Hindlimb muscle (tissue), 1 donor: ENCODE data around the gene SLC6A3. TPM values are rescaled to one million over a fixed set of nuclear protein-coding genes. Genes with fewer than 3 reads are reported as not detected.

Source experiments
- DNase-seq: peaks from one replicate; pipeline ENCODE4 v3.0.0-alpha.2; 2013
- polyA plus RNA-seq: library from polyadenylated mRNA; unstranded; fragments of 120-200 nt; gene quantifications from one replicate; pipeline ENCODE4 v1.2.1, GENCODE V29; 2013; ENCODE audit not compliant: insufficient read length

The SLC6A3 gene
- polyA plus RNA-seq, 1 donor, result not detected

DNA sequence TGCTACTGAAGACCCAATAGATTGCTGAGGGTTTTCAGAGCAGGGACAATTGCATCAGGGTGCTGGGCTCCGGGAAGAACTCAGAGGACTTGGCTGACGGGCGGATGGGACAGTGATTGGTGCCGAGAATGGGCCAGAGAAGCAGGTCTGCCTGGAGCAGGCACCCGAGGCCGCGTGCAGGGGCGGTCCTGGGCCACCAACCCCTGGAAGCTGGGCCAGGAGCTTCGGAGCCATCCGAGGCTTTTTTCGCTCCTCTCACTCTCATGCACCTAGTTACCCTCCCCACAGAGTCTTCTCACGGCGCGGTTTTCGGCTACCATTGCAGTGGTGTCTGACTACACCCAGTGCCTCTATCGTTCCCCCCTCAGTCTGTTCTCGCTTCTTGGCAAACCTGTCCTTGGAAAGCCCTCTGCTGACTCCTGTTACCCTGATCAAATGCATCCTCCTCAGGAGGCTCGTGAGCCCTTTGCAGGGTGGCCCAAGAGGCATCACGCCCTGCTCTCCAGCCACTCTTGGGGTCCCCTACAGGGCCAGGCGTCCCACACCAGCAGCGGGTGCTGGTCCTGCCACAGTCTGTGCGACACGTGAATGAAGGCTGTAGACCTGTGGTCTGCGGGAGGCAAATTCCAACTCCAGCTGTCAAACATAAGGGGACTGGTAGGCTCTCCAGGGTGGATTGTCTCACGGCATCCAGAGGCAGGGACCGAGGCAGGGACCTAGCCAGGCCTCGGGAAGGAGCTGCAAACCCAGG is 99.2 kb downstream of the SLC6A3 start:
- no peak for DNase-seq

DNA sequence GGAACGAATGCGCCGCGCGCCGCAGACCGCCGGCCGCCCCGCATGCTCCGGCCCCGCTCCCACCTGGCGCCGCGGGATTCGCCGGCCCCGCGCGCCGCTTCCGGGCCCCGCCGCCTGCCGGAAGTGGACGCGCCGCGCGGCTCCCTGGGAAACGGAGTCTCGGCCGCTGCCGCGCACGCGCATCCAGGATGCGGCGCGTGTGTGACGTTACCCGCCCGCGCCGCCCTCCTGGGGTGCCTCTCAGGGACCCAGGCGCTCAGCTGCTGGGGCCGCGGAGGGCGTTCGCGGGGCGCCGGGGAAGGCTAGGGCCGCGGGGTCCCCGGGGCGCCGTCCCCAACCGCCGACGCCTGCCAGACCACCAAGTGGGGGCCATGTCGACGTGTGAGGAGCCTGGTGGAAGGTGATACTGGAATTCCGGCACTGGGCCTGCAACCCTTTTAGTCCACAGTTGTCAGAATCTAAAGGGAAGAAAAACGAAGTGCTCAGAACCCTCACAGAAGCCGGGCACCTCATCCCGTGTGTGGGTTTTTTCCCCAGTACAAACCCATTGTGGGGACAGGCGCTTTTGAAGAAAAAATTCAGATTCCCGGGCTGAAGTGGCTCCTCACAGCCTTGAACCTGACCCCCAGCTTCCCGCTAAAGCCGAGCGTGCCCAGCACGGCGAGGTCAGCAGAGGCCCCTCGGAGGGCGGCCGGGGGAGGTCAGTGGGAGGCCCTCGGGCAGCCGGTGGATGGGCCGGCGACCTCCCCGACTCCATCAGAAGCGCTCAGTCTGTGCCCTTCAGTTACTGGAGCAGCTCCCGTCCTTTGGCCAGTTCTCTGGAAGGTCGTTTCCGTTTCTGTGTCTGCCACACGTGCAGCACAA is 100.0 kb downstream of the SLC6A3 start, which contains the start of gene CLPTM1L:
CLPTM1L (minus strand) TSS at position 125 of the 864 bp plus-strand sequence. CDS start 258 bp downstream, outside the sequence.
- DNase-seq, result peak; percentile 94

DNA sequence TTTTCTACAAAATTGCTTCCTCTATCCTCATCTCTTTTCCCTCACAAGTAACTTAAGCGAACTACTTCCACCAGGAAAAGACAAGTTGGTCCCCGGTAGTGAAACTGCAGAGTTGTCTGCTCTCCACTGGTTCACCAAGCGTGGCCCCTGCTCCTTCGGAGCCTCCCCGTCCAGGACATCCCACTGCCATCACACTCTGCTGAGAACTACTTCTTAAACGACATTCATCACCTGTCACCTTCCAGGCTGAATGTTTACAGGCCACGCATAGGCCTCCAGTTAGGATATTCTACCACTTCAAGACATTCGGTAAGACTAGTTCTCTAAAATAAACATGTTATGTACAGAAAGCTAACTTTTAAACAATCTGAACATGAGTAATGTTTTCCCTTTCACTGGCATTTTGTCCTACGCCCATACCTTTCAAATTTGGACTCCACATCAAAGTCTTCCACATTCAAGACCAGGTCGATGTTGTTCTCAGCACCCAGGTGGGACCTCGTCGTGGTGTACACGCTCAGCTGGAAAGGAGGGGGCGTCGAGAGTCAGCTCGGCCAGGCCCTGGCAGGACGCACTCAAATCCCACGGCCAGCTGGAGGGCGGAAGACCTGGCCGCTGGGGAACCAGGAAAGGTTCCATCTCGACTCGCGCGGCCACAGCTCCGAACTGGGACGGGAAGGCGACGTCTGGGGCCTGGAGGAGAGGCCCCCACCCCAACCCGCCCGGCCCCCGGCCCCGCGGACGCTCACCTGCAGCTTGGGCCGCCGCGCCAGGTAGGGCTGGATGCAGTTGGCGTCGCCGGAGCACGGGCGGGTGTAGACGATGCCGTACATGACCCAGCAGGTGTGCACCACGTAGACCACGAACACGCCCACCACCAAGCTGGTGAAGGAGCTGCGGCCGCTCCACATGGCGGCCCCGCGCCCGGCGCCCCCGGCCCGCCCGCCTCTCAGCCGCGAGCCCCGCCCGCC is 101.0 kb downstream of the SLC6A3 start:
- no peak for DNase-seq

DNA sequence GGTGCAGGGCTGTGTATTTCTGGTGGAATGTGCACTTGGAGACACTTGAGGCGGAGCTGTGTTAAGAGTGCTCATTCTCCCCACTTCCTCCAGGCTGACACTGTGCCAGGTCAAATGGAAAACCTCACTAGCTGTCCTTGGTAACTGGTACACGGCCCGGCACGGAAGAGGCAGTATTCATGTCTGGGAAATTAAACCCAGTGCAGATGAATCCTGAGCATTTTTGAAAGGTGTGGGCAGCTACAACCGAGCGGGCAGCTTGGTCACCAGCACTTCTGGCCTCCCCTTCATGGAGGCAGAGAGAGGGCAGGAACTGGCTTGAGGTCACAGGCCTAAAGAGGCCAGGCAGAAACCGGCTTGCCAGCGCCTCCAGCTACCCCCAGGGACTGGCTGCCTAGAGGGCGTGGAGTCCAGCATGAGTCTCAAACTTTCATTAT is 101.9 kb downstream of the SLC6A3 start:
- no peak for DNase-seq

Other genes starting within 250 kb of the SLC6A3 start
- gene SLC6A19, start 243.8 kb downstream of the SLC6A3 start, polyA plus RNA-seq, result not detected
- not detected for gene SLC6A18, start 220.1 kb downstream of the SLC6A3 start, polyA plus RNA-seq
- not detected for gene TERT, start 150.4 kb downstream of the SLC6A3 start, polyA plus RNA-seq
- gene CLPTM1L, start 100.3 kb downstream of the SLC6A3 start, polyA plus RNA-seq, result 51.6 TPM
- gene LPCAT1, start 78.5 kb upstream of the SLC6A3 start, polyA plus RNA-seq, result 30.6 TPM